Lower leg skin (tissue), 3 donors: ENCODE measurements around the gene ARHGAP33.

ENCODE experiments used
- CTCF ChIP-seq, 3 donors: fragments of 450-650 bp; IDR thresholded peaks; one replicate each; pipeline ENCODE4 v1.5.1; 2016; ENCODE audit warnings: antibody characterized with exemption in 3 of 3, mild to moderate bottlenecking in 3 of 3, moderate library complexity in 2 of 3
- POLR2A ChIP-seq, 2 donors: fragments of 450-650 bp; IDR thresholded peaks; one replicate each; pipeline ENCODE4 v1.6.1; 2016 to 2017; ENCODE audit warnings: antibody characterized with exemption in 2 of 2, mild to moderate bottlenecking in 1 of 2, moderate library complexity in 1 of 2

GRCh38 chr19:35792312-35792711, 16.9 kb downstream of the ARHGAP33 start:
- TF ChIP-seq POLR2A (IDR thresholded peaks at IDR 0.05) (no peak), CTCF (IDR thresholded peaks at IDR 0.05) (no peak)
